ENCODE measurements around the gene IRF2. TPM values are rescaled to one million over a fixed set of nuclear protein-coding genes. Genes with fewer than 3 reads are reported as not detected.

Gene IRF2
- total and polyA plus RNA-seq, 2 of the 8 experiments (the other 6 are each of a cell fraction or from before 2014, with no cell fraction given): 13.8 to 17.0 TPM

GRCh38 chr4:184427093-184427492 lies 47.3 kb downstream of the IRF2 start:
- Histone ChIP-seq H2BK15ac (ENCODE audit: low read length) (no peak overlapping the region), H3K36me3 (ENCODE audit: control insufficient read depth in 2 of 4, insufficient read depth in 4 of 4, low read length in 3 of 4) (peaks cover 0 to 24% (median 12%) of the 10 kb centered on the region in 4 experiments; a peak in 7 of 8 replicates), H4K20me1 (replicated peaks in 1 of 2; ENCODE audit: control insufficient read depth in 1 of 2, insufficient read depth in 2 of 2, low read length in 2 of 2) (peaks cover 0 to 8% of the 10 kb centered on the region in 2 experiments), H4K8ac (ENCODE audit: extremely low read depth, insufficient read depth, low read length) (no peak overlapping the region), H3K9ac (replicated peaks in 1 of 4; ENCODE audit: extremely low read depth in 1 of 4, low read depth in 3 of 4, low read length in 3 of 4) (no peak overlapping the region), H3K27me3 (replicated peaks in 1 of 4; ENCODE audit: control insufficient read depth in 3 of 4, extremely low read depth in 1 of 4, insufficient read depth in 3 of 4, low read length in 3 of 4) (no peaks in the 10 kb centered on the region), H3K4ac (replicated peaks; ENCODE audit: insufficient read length, low read depth, low read length) (no peak overlapping the region), H2BK12ac (ENCODE audit: low read depth, low read length) (no peak overlapping the region), H3K14ac (ENCODE audit: insufficient read length) (no peak overlapping the region), H4K5ac (ENCODE audit: insufficient read length, low read depth, low read length) (no peak overlapping the region), H3K23me2 (ENCODE audit: low read depth, low read length) (no peaks in the 10 kb centered on the region), H2AFZ (ENCODE audit: low read length) (no peak overlapping the region), H2AK5ac (ENCODE audit: low read depth, low read length) (no peak overlapping the region), H2BK20ac (ENCODE audit: low read length) (no peak overlapping the region), H2BK120ac (replicated peaks; ENCODE audit: low read depth, low read length) (no peak overlapping the region), H2BK5ac (ENCODE audit: low read depth, low read length) (no peak overlapping the region), H3K23ac (ENCODE audit: insufficient read length) (no peak overlapping the region), H3K79me2 (ENCODE audit: control insufficient read depth in 1 of 2, insufficient read depth in 2 of 2, low read length in 2 of 2) (peaks cover 0 to 25% of the 10 kb centered on the region in 2 experiments; a peak in 1 of 4 replicates), H3K18ac (ENCODE audit: extremely low read depth, low read length) (no peak overlapping the region), H3K4me3 (ENCODE audit: extremely low read depth in 1 of 4, insufficient read depth in 2 of 4, low read depth in 3 of 4, low read length in 4 of 4) (no peak overlapping the region), H3K56ac (replicated peaks; ENCODE audit: insufficient read length, low read depth, low read length) (no peak overlapping the region), H3K4me1 (replicated peaks in 1 of 4; ENCODE audit: control insufficient read depth in 3 of 4, insufficient read depth in 4 of 4, low read length in 3 of 4) (peaks cover 0 to 6% (median 5%) of the 10 kb centered on the region in 4 experiments; a peak in 6 of 7 replicates), H3K9me3 (ENCODE audit: insufficient read depth in 2 of 2, low read depth in 1 of 2, low read length in 1 of 2) (peaks cover 3 to 7% of the 10 kb centered on the region in 2 experiments; a peak in 3 of 4 replicates), H3K4me2 (ENCODE audit: insufficient read depth in 1 of 2, low read depth in 2 of 2, low read length in 2 of 2) (no peak overlapping the region), H3K27ac (ENCODE audit: low read depth, low read length) (no peak overlapping the region), H3K79me1 (ENCODE audit: low read depth, low read length) (peaks cover 5% of the 10 kb centered on the region), H4K91ac (replicated peaks; ENCODE audit: insufficient read length, low read length) (no peak overlapping the region)
- DNase-seq (ENCODE audit: low read depth in 1 of 2, low spot score in 2 of 2): no peak
- POLR2A ChIA-PET (ENCODE audit: partially characterized antibody): interaction anchor here (1.4 kb wide), 1 partner anchor 15 kb away, joined by 4 read pairs; no protein-coding TSS in a partner anchor
- FAIRE-seq: no peak
- 86% methylated on average over 3 of the region's 3 CpGs; no CpG with 5 or more reads in 1 of the 2 experiments for WGBS, 2 experiments (ENCODE audit: extremely low coverage in 1 of 2, insufficient coverage in 1 of 2, insufficient read length in 1 of 2, insufficient replicate concordance in 2 of 2, low coverage in 1 of 2, low lambda C conversion rate in 2 of 2, missing lambda C conversion rate in 1 of 2)
- CTCF ChIA-PET (ENCODE audit: partially characterized antibody): interaction anchor here (1.0 to 2.1 kb wide), 3 partner anchors 11 to 15 kb away, joined by 3 to 4 read pairs (median 4); no protein-coding TSS in a partner anchor
- no peak for TF ChIP-seq TAF7 (optimal IDR thresholded peaks at IDR 0.05; ENCODE audit: borderline replicate concordance, low read depth, low read length)
- TF ChIP-seq EZH2 (IDR thresholded peaks at IDR 0.05; ENCODE audit: low read depth, low read length, severe bottlenecking): no peak
- no peak for TF ChIP-seq JUND (IDR thresholded peaks at IDR 0.05; ENCODE audit: low read length)
- TF ChIP-seq CREB1 (IDR thresholded peaks at IDR 0.05): no peak
- no peak for TF ChIP-seq RAD21 (IDR thresholded peaks at IDR 0.05 in 1 of 2, conservative IDR thresholded peaks at IDR 0.05 in 1 of 2; ENCODE audit: low read depth in 2 of 2, low read length in 2 of 2)
- no peak for TF ChIP-seq TCF12 (IDR thresholded peaks at IDR 0.05; ENCODE audit: low read depth, low read length)
- TF ChIP-seq MAFK (IDR thresholded peaks at IDR 0.05; ENCODE audit: low read depth, low read length): no peak
- TF ChIP-seq SIRT6 (IDR thresholded peaks at IDR 0.05; ENCODE audit: low read length): no peak
- no peak for TF ChIP-seq ZNF274 (IDR thresholded peaks at IDR 0.05; ENCODE audit: borderline replicate concordance, extremely low read depth, low read length)
- no peak for TF ChIP-seq EP300 (IDR thresholded peaks at IDR 0.05; ENCODE audit: borderline replicate concordance in 1 of 2, low read depth in 2 of 2, low read length in 2 of 2)
- TF ChIP-seq ATF3 (IDR thresholded peaks at IDR 0.05; ENCODE audit: insufficient read depth, low read depth, low read length): no peak
- TF ChIP-seq CBX8 (IDR thresholded peaks at IDR 0.05; ENCODE audit: borderline replicate concordance, low read depth, low read length): no peak
- TF ChIP-seq MAX (IDR thresholded peaks at IDR 0.05): no peak
